ENCODE data around the gene LSM2.

- TF ChIP-seq, protein P1, sequence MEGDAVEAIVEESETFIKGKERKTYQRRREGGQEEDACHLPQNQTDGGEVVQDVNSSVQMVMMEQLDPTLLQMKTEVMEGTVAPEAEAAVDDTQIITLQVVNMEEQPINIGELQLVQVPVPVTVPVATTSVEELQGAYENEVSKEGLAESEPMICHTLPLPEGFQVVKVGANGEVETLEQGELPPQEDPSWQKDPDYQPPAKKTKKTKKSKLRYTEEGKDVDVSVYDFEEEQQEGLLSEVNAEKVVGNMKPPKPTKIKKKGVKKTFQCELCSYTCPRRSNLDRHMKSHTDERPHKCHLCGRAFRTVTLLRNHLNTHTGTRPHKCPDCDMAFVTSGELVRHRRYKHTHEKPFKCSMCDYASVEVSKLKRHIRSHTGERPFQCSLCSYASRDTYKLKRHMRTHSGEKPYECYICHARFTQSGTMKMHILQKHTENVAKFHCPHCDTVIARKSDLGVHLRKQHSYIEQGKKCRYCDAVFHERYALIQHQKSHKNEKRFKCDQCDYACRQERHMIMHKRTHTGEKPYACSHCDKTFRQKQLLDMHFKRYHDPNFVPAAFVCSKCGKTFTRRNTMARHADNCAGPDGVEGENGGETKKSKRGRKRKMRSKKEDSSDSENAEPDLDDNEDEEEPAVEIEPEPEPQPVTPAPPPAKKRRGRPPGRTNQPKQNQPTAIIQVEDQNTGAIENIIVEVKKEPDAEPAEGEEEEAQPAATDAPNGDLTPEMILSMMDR (IDR thresholded peaks at IDR 0.05) = no peak
- no peak for TF ChIP-seq POLR2A (IDR thresholded peaks at IDR 0.05)
Measured at GRCh38 chr6:31794294-31794865, 12.4 kb downstream of the LSM2 start.
